HG02798 (cell line): ENCODE measurements around the gene SCARB1.

Experiments used
- ATAC-seq: cut with Tn5 transposase; IDR thresholded peaks from one replicate; pipeline ENCODE4 v1.9.1; 2021; ENCODE audit warnings: mild to moderate bottlenecking; ENCODE audit not compliant: unreplicated experiment, poor library complexity

Gene SCARB1

DNA sequence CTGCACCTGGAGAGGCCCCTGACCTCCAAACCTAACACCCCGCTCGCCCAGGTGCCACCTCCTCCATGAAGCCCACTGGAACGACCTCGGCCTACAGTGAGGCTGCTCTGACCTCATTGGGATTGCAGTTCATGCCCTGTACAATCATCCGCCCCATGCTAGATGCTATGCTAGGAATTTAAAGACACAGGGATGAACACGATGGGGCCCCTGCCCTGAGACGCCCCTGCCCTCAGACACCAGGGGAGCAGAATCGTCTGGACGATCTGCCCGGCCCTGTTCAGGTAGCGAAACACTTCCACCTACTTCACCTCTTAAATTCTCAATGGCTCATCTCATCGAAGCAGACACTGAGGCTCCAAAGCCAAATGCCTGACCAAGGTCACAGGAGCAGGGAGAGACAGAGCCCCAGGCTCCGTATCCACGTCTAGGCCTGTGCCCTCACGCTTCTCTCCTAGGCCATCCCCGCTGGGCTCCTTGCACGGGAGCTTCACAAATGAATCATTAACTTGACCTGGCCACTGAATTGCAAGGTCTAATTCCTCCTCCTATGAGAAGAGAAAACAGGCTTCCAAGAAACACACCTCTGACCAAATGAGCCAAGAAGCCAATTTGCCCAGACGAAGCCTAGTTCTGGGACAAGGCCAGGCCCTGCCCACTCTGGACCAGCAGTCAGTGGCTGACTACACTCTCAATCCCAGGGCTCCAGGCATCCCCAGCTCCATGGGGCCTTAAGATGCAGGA is 35.2 kb downstream of the SCARB1 start:
- no peak for ATAC-seq

DNA sequence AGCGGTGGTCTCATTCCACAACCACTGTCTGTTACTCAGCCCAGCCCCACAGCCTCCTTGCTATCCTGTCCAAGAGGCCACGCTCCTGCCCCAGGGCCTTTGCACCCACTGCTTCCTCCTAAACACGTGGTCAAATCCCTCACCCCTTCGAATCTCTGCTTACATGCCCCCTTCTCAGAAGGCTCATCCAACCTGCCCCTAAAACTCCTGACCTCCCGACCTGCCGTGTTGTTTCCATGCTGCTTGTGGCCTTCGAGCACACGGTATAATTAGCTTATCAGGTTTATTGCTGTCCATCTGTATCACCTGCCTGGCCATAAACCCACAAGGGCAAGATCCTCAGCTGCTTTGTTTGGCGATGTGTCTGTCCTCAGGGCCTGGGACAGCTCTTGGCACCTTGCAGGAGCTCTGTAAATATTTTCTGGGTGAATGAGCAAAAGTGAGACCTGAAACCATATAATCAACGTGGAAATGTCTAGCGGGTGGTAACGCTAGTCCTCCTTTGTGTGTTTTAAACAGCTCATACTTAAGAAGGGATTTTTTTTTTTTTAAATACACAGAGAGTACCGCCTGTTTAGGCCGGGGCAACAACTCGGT is 36.0 kb downstream of the SCARB1 start:
- ATAC-seq = peak; percentile 50

DNA sequence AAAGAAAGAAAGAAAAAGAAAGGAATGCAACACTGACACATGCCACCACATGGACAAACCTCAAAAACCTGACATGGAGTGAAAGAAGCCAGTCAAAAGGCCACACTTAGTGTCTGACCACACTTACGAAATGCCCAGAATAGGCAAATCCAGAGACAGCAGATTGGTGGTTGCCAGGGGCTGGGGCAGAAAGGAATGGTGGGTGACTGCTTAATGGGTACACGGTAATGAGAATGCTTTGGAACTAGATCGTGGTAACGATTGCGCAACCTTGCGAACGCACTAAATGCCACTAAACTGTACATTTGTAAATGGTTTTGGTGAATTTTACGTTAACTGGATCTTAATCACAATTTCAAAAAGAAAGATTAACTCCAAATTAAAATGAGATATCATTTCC is 39.5 kb downstream of the SCARB1 start:
- ATAC-seq = no peak

DNA sequence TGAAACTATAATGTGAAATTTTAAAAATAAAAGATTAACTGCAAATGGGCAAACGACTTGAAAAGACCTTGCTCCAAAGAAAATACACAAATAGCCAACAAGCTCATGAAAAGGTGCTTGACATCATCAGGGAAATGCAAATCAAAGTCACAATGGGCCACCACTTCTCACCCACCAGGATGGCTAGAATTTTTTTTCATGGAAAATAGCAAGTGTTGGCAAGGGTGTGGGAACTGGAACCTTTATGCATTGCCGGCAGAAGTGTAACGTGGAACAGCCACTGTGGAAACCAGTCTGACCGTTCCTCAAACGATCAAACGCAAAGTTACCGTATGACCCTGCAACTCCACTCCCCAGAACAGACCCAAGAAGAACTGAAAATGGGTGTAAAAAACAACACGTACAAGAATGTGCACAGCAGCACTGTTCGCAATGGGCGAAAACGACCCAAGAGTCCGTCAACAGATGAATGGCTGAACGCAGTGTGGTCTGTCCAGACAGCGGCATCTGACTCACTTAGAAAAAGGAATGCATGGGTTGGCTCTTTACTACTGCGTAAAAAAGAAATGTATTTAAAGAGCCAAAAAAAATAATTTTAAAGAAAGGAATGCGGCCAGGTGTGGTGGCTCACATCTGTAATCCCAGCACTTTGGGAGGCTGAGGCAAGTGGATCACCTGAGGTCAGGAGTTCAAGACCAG is 40.2 kb downstream of the SCARB1 start:
- ATAC-seq = no peak

DNA sequence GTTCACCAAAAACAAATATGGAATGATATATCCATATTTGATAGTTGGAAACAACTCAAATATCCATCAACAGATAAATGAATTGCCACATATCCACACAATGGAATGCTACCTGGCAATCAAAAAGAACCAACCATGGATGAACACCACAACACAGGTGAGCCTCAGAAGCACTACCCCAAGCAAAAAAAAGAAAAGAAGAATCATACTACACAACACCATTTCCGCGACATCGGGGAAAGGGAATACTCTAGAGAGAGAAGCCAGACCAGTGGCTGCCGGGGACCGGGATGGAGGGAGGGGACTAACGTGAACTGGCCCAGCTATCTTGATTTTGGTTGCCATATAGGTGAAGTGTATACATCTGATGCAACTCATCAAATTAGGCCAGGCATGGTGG is 41.4 kb downstream of the SCARB1 start:
- no peak for ATAC-seq

DNA sequence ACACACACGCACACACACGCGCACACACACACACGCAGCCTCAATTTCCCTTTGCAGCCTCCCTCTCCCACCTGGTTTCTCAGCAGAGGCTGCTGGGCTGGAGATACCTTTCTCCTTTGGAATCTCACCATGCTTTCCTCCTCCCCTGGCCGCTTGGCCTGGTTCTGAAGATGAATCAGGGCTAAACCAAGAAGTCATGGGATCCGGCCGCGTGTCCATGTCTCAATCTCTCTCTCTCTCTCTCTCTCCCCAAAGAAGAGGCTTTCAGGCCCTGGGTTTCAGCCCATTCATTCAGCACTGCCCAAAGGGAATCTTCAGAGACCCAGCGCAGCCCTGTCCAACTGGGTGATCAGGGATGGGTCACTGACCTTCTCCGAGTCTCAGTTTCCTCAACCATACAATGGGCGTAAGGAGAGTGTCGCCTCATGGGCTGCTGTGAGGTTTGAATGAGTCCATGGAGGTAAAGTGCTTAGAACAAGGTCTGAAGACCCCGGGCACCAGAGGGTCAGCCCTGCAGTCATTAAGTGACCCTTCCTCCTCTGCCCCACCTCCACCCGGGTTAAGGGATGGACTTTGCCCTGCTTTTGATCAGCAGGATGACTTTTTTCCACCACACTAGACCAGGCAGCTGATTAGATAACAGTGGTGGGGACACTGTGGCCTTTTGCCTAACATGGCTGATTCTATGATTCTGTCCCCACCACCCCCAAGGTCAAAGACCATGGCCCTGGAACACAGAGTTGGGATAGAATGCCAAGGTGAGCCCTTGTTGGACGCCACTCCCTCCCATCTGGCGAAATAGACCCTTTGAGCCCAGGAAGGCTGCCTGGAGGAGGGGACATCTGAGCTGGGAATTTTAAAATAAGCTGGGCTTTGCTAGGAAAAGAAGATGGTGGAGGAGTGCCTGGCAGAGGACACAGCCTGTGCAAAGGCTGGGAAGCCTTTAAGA is 42.1 kb downstream of the SCARB1 start:
- ATAC-seq = no peak

DNA sequence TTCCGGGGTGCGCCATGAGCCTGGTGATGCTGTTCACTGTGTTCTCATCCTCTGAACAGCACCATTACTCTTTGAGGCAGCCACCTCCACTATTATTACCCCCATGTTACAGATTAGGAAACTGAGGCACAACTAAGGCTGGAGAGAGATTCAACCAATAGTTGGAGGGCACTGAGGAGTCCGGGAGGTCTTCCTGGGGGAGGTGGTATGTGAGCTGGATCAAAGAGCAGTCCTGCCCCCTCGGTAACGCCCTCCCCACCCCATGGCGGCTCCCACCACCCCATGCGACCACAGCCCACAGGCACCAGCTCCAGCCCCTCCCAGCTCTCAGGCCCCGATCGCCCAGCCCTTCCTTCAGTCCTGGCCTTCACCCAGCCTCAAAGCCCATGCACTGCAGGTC is 43.5 kb downstream of the SCARB1 start:
- no peak for ATAC-seq

DNA sequence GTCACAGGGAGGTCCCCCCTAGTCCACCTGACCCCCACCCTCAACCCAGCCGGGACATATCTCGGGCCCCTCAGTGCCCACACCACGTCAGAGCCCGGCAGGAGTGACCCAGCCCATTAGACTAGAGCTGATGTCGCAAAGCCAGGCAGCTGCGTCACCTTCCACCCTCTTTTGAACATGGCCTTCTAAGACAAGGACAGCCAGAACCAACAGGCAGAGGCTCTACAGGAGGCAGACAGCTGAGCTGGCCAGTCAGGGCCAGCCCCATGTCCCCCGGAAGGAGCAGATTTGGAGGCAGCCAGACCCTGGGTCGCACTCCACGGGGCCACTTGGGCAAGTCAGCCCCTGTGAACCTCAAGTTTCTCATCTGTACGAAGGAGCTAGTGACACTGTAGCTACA is 44.1 kb downstream of the SCARB1 start:
- no peak for ATAC-seq

DNA sequence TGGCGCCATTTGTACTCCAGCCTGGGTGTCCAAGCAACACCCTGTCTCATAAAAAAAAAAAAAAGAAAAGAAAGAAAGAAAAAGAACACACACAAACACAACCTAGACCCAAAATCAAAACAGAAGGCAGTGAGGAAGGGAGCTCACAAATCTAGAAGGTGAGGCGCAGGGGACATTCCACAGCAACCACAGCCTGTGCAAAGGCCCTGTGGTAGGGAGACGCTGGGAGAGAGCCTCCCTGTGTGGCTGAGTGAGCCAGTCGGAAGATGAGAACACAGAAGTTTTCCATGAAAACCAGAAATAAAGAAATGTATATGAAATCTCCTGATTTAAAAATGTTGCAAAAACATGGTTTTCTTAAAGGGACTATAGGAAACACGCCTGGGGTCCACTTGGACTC is 44.6 kb downstream of the SCARB1 start:
- ATAC-seq = no peak

DNA sequence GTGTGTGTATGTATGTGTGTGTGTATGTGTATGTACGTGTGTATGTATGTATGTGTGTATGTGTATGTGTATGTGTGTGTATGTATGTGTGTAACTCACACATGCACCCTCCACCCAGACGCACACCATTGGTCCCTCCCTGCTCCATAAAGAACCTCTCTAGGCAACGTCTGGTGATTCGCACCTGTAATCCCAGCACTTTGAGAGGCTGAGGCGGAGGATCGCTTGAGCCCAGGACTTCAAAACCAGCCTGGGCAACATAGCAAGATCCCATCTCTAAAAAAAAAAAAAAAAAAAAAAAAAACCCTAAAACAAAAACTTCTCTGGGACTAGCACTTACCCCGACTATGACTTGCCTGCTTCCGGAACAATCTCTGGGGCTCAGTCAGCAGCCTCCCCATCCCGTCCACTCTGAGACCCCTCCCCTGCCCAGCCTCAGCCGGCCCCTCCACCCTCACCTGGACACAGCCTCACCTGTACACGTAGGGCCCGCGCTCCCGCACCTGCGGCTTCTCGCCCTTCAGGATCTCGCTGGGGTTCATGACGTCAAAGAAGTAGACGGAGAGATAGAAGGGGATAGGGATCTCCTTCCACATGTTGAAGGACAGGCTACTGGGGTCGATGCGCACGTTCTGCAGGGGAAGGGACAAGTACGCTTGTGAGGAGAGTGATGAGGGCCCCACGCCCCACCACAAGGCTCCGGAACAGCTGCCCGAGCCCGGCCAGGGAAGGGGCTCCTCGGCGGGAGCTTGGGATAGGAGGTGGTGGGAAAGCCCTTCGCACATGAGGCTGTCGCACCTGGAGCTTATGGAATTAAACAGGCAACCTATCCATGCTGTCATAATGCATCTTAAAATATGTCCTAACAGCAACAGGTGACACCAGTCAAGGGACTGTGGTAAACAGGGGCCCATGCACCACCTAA is 46.3 kb downstream of the SCARB1 start:
- no peak for ATAC-seq

DNA sequence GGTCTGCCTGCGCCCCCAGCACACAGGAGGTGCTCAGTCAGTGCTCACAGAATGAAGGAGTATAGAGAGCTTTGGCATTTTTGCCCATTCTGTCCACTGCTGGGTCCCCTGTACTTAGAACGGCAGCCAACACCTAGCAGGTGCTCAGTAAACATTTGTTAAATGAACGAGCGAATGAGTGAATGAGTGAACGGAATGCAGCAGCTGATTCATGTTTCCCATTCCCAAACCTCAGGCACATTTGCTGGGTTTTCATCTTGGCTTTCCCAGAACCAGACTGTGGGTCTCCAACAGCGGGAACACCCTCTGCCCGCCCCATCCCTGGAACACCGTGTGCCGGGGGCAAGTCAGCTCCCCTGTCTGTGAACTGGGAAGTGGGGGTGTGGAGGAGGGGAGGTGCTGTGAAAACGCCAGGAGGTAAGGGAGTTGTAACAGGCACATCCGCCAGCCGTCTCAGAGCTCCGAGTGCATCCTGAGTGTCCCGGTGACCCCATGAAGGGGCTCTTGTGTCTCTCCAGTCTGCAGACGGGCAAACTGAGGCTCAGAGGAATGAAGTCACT is 47.3 kb downstream of the SCARB1 start:
- no peak for ATAC-seq

DNA sequence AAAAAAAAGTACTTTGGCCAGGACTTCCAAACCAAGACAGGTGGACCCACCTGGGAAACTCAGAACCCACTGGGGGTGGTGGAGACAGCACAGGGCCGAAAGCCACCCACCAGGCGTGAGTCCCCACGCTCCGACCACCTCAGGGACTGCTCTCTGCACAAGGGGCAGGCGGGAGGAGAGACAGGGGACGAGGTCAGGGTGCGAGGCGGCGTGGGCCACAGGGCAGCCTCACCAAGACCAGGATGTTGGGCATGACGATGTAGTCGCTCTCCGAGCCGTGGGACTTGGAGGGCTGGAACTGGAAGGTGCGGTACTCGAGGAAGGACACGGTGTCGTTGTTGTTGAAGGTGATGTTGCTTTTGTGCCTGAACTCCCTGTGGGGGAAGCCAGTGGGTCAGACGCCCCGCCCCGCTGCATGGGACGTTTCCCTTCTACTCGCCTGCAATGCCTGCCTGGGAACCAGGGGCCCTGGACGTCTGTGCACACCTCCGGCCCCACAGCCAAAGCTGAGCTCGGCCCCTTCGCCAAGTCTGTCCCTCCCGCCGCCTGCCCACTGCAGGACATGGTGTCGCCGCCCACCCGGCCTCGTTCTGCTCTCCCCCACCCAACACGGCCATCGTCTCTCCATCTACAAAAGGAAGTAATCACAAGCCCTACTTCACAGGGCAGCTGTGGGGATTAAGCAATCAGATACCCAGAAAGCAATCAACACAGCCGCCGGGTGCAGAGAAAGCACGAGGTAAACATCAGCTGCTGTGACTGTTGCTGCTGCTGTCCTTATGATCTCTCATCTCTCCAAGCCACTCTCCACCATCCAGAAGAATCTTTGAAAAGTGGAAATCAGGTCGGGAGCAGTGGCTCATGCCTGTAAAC is 48.7 kb downstream of the SCARB1 start:
- no peak for ATAC-seq

DNA sequence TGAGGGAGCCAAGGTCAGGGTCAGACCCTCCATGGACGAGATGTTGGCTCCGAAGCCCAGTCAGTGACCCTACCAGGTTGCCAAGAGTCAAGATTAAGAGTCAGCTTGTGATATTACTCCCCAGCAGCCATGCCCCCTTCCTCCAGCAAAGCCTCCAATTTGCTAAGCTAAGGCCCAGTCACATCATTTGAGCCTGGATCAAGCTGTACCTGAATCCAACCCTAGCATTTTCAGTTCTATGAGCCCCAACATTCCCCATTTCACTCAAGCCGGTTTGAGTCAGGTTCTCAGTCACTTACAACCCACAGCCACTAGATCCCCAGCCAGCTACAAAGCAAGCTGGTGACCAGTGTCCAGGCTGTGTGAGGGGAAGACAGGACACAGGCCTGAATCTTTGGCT is 49.9 kb downstream of the SCARB1 start:
- ATAC-seq = no peak

DNA sequence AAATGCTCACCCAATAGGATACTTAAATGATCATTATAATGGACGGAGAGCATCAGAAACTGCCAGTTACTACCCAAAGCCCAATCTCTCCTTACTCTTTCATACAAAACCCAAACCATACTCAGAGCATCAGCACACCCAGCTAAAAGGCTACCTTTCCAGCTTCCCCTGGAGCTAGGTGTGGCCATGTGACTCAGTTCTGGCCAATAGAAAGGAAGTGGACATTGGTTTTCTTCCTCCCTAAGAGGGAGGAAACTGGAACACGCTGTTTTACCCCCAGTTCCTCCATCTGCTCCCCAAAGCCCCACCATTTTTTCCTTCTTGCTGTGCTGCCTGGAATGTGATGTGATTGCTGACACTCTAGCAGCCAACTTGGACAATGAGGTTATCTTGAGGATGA is 50.7 kb downstream of the SCARB1 start:
- ATAC-seq = no peak

DNA sequence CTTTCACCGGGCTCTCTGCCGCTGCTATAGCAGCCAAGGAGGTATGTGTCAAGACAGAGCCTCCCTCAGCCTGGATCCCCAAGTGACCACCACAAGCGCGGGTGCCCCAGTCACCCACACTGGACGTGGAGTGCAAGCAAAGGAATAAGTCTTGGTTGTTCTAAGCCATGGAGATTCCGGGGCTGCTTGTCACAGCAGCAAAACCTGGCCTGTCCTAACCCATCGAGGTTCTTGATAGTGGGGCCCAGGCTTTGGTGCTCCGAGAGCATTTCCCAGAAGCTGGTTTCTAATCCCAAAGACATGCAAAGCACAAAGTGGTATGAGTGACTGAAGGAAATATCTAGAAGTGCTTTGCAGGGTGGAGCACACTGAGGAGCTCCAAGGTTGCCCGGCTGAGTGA is 51.3 kb downstream of the SCARB1 start:
- no peak for ATAC-seq

DNA sequence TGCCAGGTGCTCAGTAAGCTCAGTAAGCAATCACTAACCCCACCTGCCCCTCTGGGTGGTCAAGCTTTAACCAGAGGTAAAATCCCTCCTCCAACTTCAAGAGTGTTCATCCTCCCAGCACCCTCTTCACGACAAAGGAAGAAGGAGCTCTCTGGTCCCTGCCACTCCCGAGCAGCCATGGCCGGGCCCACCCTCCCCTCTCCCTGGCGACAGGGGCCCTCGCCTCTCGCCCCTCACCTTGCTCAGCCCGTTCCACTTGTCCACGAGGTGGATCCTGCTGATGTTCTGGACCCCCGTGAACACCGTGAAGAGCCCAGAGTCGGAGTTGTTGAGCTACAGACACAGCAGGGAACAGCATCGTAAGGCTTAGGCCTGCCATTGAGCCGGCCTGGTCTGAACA is 52.0 kb downstream of the SCARB1 start:
- no peak for ATAC-seq

DNA sequence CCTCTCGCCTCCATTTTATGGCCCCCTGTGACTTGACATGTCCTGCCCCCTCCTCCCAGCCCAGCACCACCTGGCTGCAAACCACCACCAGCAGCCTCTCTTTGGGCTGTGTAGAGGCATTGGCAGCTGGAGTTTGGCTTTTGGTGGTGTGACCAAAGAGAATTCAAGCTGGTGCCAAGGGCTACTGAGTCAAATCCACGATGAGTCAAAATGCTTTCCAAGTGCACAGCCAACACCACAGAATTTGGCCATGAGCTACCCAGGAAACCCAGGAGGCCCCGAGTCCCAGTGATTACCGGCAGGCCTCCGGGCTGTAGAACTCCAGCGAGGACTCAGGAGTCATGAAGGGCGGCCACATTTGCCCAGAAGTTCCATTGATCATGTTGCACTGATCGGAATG is 53.8 kb downstream of the SCARB1 start:
- ATAC-seq = no peak

DNA sequence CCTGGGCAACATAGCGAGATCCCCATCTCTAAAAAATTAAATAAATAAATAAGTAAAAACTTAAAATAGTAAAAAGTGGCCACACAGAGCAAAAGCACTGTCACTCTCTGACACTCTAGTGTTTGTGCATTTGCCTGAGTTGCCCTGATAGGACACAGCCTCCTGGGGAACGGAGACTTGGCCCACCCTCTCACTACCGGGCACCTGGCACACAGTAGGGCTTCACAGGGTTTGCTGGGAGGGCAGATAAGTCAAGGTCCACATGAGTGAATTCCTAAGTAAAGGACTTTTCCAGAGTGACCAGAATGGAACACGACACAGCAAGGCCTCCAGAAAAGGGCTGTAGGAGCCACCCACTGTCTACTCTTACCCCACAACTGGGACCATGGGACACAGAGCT is 54.3 kb downstream of the SCARB1 start:
- no peak for ATAC-seq
